ENCODE data around the gene PLXNA1.

GRCh38 chr3:127019449-127019848, 36.5 kb downstream of the PLXNA1 start:
- TF ChIP-seq POLR2AphosphoS5 (IDR thresholded peaks at IDR 0.05; ENCODE audit: low read depth, low read length) (no peak), POLR2A (IDR thresholded peaks at IDR 0.05; ENCODE audit: low read depth, low read length) (no peak)
